AG08396 (cell line): ENCODE measurements around the gene SCARB1.

Source experiments
- DNase-seq: peaks from one replicate; pipeline ENCODE4 v3.0.0; 2012; ENCODE audit warnings: low spot score, mixed read lengths

Gene SCARB1

GRCh38 chr12:124864326-124864752 is 675 bp upstream of the SCARB1 start:
- DNase-seq, result no peak

- peak; percentile 34 for DNase-seq
These were observed 772 bp downstream of the SCARB1 start for GRCh38 chr12:124862768-124863415.

GRCh38 chr12:124861898-124862676 is 1.6 kb downstream of the SCARB1 start:
- DNase-seq, result no peak

GRCh38 chr12:124861492-124861891 is 2.2 kb downstream of the SCARB1 start:
- DNase-seq, result no peak

GRCh38 chr12:124857921-124858461 is 5.7 kb downstream of the SCARB1 start:
- no peak for DNase-seq

GRCh38 chr12:124856842-124857178 is 6.9 kb downstream of the SCARB1 start:
- DNase-seq, result no peak

GRCh38 chr12:124856132-124856841 is 7.4 kb downstream of the SCARB1 start:
- no peak for DNase-seq

- DNase-seq, result no peak
These were observed 8.2 kb downstream of the SCARB1 start for GRCh38 chr12:124855275-124855957.

GRCh38 chr12:124854637-124855184 is 9.0 kb downstream of the SCARB1 start:
- DNase-seq, result no peak

- no peak for DNase-seq
These were observed 9.7 kb downstream of the SCARB1 start for GRCh38 chr12:124853781-124854636.

- DNase-seq, result no peak
These were observed 10.7 kb downstream of the SCARB1 start for GRCh38 chr12:124852911-124853427.

GRCh38 chr12:124852329-124852831 is 11.3 kb downstream of the SCARB1 start:
- no peak for DNase-seq

GRCh38 chr12:124851342-124851741 is 12.3 kb downstream of the SCARB1 start:
- no peak for DNase-seq

GRCh38 chr12:124849382-124849781 is 14.3 kb downstream of the SCARB1 start:
- no peak for DNase-seq

GRCh38 chr12:124848621-124849380 is 14.9 kb downstream of the SCARB1 start:
- no peak for DNase-seq

GRCh38 chr12:124847113-124848074 is 16.3 kb downstream of the SCARB1 start:
- DNase-seq, result peak; percentile 38

GRCh38 chr12:124844411-124845397 is 19.0 kb downstream of the SCARB1 start:
- DNase-seq, result no peak
